Caco-2 (cell line): Measurements from ENCODE around the gene GAS7. TPM values are rescaled to one million over a fixed set of nuclear protein-coding genes. Genes with fewer than 3 reads are reported as not detected.

Experiments used
- BruUV-seq: library from RNA; stranded (reverse); fragments of 400-500 nt; replicated peaks from 2 replicates; lab custom pipeline; 2021; lab: Mats Ljungman, UMichigan
- CTCF ChIA-PET: fragments of 300-600 bp; sonication (Branson Sonifier 250); formaldehyde crosslinking; loops from one replicate; lab custom pipeline; 2022; ENCODE audit warnings: antibody characterized with exemption; lab: Charles Lee
- POLR2A ChIA-PET: fragments of 300-600 bp; sonication (Branson Sonifier 250); formaldehyde crosslinking; loops from one replicate; lab custom pipeline; 2022; ENCODE audit warnings: antibody characterized with exemption; lab: Charles Lee
- DNase-seq, 2 experiments: peaks; one replicate each; pipeline versions ENCODE4 v3.0.0 to v3.0.0-alpha.2; 2020 to 2022
- H3K27me3 ChIP-seq: replicated peaks from 2 replicates; pipeline ENCODE4 v1.6.0; 2011; ENCODE audit warnings: low read length; ENCODE audit not compliant: control insufficient read depth, insufficient read depth
- H3K36me3 ChIP-seq: 2 replicates; pipeline ENCODE4 v1.5.1; 2011; ENCODE audit warnings: low read length; ENCODE audit not compliant: control insufficient read depth, insufficient read depth
- H3K4me1 ChIP-seq: fragments of 250-450 bp; sonication (Bioruptor Pico); 2 replicates; pipeline ENCODE4 v1.5.1; 2020; ENCODE audit warnings: mild to moderate bottlenecking
- H3K4me3 ChIP-seq: 2 replicates; pipeline ENCODE4 v1.5.1; 2011; ENCODE audit warnings: low read depth, mild to moderate bottlenecking, control low read depth, low read length
- H3K9me3 ChIP-seq: fragments of 250-450 bp; sonication (Bioruptor Pico); 2 replicates; pipeline ENCODE4 v1.5.1; 2020; ENCODE audit warnings: mild to moderate bottlenecking, moderate library complexity
- H3K27ac Mint-ChIP-seq: one replicate; pipeline ENCODE4 v1.8.0; 2022; ENCODE audit warnings: mixed read lengths; ENCODE audit not compliant: unreplicated experiment
- H3K27me3 Mint-ChIP-seq: one replicate; pipeline ENCODE4 v1.8.0; 2022; ENCODE audit warnings: mixed read lengths; ENCODE audit not compliant: insufficient read depth, unreplicated experiment
- H3K36me3 Mint-ChIP-seq: one replicate; pipeline ENCODE4 v1.8.0; 2022; ENCODE audit warnings: mild to moderate bottlenecking, mixed read lengths; ENCODE audit not compliant: insufficient read depth, unreplicated experiment
- H3K4me1 Mint-ChIP-seq: one replicate; pipeline ENCODE4 v1.8.0; 2022; ENCODE audit warnings: low read depth, mixed read lengths; ENCODE audit not compliant: unreplicated experiment
- H3K4me3 Mint-ChIP-seq: one replicate; pipeline ENCODE4 v1.8.0; 2022; ENCODE audit warnings: mild to moderate bottlenecking, moderate library complexity, mixed read lengths; ENCODE audit not compliant: unreplicated experiment
- H3K9me3 Mint-ChIP-seq: one replicate; pipeline ENCODE4 v1.8.0; 2022; ENCODE audit warnings: mixed read lengths; ENCODE audit not compliant: unreplicated experiment
- intact Hi-C: fragments of 100-400 bp; cut with micrococcal nuclease; formaldehyde crosslinking; loops from one replicate; pipeline ENCODE4 v1.10.0; 2022; ENCODE audit not compliant: unreplicated experiment
- total RNA-seq: library from RNA; stranded (reverse); gene quantifications from 2 replicates; pipeline ENCODE4 v1.2.3, GENCODE V29; 2022
- TF ChIP-seq, protein P1 (sequence below), 2 experiments: fragments of 200-600 bp in 1 of 2; IDR thresholded peaks; 1 replicate in 1 of 2; 2 replicates in 1 of 2; pipeline versions ENCODE4 v1.5.1 to v1.8.0; 2011 to 2022; ENCODE audit warnings: antibody characterized with exemption in 1 of 2, control low read depth in 1 of 2, inconsistent platforms in 1 of 2, low read depth in 1 of 2, low read length in 1 of 2, mild to moderate bottlenecking in 1 of 2, moderate library complexity in 1 of 2; ENCODE audit not compliant: insufficient read depth in 1 of 2, severe bottlenecking in 1 of 2, unreplicated experiment in 1 of 2

GAS7 gene
- total RNA-seq, 1 experiment from 2014 or later, result 0.34 TPM

DNA sequence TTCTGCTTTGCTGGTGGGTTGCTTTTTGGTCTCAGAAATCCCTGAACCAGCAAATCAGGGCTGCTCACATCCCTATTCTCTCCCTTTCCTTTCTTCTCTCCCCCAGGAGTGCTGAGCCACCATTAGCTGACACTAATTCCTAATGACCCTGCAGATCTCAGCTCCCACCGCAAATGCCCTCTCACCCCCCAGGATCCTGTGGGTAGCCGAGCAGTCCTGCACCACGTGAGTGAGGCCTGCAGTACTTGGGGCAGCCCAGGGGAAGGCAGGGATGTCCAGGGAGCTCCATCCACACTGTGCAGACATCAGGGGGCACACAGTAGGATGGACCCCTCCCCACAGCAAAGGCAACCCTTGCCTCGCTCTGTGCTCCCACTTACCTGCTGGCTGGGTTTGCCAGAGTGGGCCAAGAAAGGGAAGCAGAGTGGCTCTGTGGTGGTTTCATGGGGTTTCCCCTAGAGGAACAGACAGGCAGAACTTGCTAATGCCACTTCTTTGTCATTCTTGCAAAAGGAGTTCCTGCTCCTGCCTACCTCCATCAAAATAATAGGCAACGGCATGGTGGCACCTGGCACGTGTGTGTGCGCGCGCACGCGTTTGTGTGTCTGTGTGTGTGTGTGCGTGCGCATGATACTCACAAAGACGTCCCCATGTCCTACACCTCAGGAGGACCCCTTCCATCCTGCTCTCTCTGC lies 135.6 kb downstream of the GAS7 start:
- Mint-ChIP-seq H3K9me3 (no peaks in the 10 kb centered on the region), H3K27me3 (no peaks in the 10 kb centered on the region), H3K36me3 (no peaks in the 10 kb centered on the region), H3K4me1 (no peaks in the 10 kb centered on the region), H3K4me3 (no peak overlapping the region), H3K27ac (no peak overlapping the region)
- Histone ChIP-seq H3K36me3 (no peaks in the 10 kb centered on the region), H3K9me3 (no peaks in the 10 kb centered on the region), H3K4me1 (no peaks in the 10 kb centered on the region), H3K27me3 (no peaks in the 10 kb centered on the region), H3K4me3 (no peak overlapping the region)
- no peak for DNase-seq
- ChIA-PET CTCF (no interaction called here), POLR2A (no interaction called here)
- no TSS peak for BruUV-seq
- intact Hi-C loops, result no loop called here
- TF ChIP-seq, protein P1, sequence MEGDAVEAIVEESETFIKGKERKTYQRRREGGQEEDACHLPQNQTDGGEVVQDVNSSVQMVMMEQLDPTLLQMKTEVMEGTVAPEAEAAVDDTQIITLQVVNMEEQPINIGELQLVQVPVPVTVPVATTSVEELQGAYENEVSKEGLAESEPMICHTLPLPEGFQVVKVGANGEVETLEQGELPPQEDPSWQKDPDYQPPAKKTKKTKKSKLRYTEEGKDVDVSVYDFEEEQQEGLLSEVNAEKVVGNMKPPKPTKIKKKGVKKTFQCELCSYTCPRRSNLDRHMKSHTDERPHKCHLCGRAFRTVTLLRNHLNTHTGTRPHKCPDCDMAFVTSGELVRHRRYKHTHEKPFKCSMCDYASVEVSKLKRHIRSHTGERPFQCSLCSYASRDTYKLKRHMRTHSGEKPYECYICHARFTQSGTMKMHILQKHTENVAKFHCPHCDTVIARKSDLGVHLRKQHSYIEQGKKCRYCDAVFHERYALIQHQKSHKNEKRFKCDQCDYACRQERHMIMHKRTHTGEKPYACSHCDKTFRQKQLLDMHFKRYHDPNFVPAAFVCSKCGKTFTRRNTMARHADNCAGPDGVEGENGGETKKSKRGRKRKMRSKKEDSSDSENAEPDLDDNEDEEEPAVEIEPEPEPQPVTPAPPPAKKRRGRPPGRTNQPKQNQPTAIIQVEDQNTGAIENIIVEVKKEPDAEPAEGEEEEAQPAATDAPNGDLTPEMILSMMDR (IDR thresholded peaks at IDR 0.05; ENCODE audit: insufficient read depth in 1 of 2, low read depth in 1 of 2, low read length in 1 of 2, severe bottlenecking in 1 of 2, unreplicated experiment in 1 of 2), result no peak

DNA sequence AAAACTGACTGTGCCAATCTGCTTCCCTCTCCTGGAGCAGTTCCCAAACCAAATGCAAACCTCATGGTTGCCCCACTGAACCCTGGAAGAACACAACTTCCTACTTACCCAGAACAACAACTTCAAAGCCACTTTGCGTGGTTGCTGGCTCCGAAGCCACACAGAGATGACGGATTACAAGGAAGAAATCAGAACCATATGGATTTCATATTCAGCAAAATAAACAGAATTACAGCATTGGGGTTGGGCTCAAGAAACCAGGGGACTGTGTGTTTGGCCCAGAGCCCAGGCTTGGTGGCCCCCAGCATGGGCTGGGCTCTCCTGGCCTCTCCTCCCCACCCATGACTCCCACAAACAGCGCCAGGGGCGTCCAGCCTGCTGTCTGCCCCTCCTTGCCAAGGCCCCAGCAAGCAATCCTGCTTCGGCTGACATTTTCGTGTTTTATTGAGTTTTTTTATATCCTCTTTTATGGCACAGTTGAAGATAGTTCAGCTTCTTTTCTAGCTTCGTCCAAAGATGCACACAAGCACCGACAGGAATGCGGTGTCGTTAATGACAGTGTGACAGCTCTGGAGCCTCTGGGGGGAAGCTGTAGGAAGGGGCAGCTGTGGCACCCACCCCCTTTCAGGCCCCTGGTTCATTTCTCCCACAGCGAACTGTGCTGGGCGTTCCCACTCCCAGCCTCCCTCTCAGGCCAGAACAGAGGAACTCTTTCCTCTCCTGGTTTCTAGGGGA lies 137.1 kb downstream of the GAS7 start:
- TF ChIP-seq, protein P1 (IDR thresholded peaks at IDR 0.05; ENCODE audit: insufficient read depth in 1 of 2, low read depth in 1 of 2, low read length in 1 of 2, severe bottlenecking in 1 of 2, unreplicated experiment in 1 of 2), result no peak
- H3K9me3 ChIP-seq, result no peaks in the 10 kb centered on the region
- CTCF ChIA-PET, result no interaction called here
- H3K4me1 Mint-ChIP-seq, result no peaks in the 10 kb centered on the region
- intact Hi-C loops, result no loop called here
- POLR2A ChIA-PET, result no interaction called here
- no peaks in the 10 kb centered on the region for H3K36me3 Mint-ChIP-seq
- no peaks in the 10 kb centered on the region for H3K9me3 Mint-ChIP-seq
- BruUV-seq, result no TSS peak
- H3K27ac Mint-ChIP-seq, result no peak overlapping the region
- no peak overlapping the region for H3K4me3 Mint-ChIP-seq
- DNase-seq, result no peak
- no peaks in the 10 kb centered on the region for H3K27me3 Mint-ChIP-seq
- no peaks in the 10 kb centered on the region for H3K4me1 ChIP-seq
- no peak overlapping the region for H3K4me3 ChIP-seq
- H3K36me3 ChIP-seq, result no peaks in the 10 kb centered on the region
- H3K27me3 ChIP-seq, result no peaks in the 10 kb centered on the region

DNA sequence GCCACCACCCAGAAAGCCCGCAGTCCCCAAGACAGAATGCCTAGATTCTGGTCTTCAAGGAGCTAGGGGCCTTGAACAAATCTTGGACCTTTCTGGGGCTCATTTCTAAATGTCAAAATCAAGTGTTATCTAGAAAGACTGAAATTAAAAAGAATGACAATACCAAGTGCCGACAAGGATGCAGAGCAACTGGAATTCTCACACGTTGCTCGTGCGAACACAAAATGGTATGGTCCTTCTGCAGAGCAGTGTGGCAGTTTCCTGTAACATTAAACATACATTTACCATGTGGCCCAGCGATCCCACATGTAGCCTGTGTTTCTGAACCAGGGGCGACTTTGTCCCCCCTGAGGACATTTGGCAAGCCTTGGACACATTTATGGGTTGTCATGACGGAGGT lies 137.9 kb downstream of the GAS7 start:
- Mint-ChIP-seq H3K27ac (no peak overlapping the region), H3K4me1 (no peaks in the 10 kb centered on the region), H3K4me3 (no peak overlapping the region), H3K36me3 (no peaks in the 10 kb centered on the region), H3K27me3 (no peaks in the 10 kb centered on the region), H3K9me3 (no peaks in the 10 kb centered on the region)
- BruUV-seq, result no TSS peak
- H3K36me3 ChIP-seq, result no peaks in the 10 kb centered on the region
- H3K4me1 ChIP-seq, result no peaks in the 10 kb centered on the region
- ChIA-PET CTCF (no interaction called here), POLR2A (no interaction called here)
- intact Hi-C loops, result no loop called here
- no peaks in the 10 kb centered on the region for H3K27me3 ChIP-seq
- H3K9me3 ChIP-seq, result no peaks in the 10 kb centered on the region
- TF ChIP-seq, protein P1 (IDR thresholded peaks at IDR 0.05; ENCODE audit: insufficient read depth in 1 of 2, low read depth in 1 of 2, low read length in 1 of 2, severe bottlenecking in 1 of 2, unreplicated experiment in 1 of 2), result no peak
- no peak for DNase-seq
- no peak overlapping the region for H3K4me3 ChIP-seq
